Skeletal muscle cell (primary cell): Measurements from ENCODE around the gene WDR70.
"Not testable (repeated sequence)": the region's sequence is repeated elsewhere in the genome, so short reads cannot be mapped to it uniquely, and the experiment has no call there.

Experiments used
- DNase-seq: peaks from one replicate; pipeline ENCODE4 v3.0.0-alpha.2; 2010; ENCODE audit warnings: low read depth
- H3K4me3 ChIP-seq: 2 replicates; pipeline ENCODE4 v1.5.1; 2011; ENCODE audit warnings: low read depth, mild to moderate bottlenecking, control low read depth, low read length, moderate library complexity

Gene WDR70

GRCh38 chr5:37606632-37607248, 227.6 kb downstream of the WDR70 start:
- DNase-seq = no peak
- H3K4me3 ChIP-seq = no peak overlapping the region

GRCh38 chr5:37615184-37615583, 236.1 kb downstream of the WDR70 start:
- peak; percentile 87 for DNase-seq
- H3K4me3 ChIP-seq = no peak overlapping the region

GRCh38 chr5:37619353-37619752, 240.2 kb downstream of the WDR70 start:
- peak; percentile 56 for DNase-seq
- H3K4me3 ChIP-seq = no peak overlapping the region

- not testable (repeated sequence) for DNase-seq, H3K4me3 ChIP-seq
Observed at GRCh38 chr5:37622354-37622753, 243.2 kb downstream of the WDR70 start.

- no peak for DNase-seq
- no peak overlapping the region for H3K4me3 ChIP-seq
Observed at GRCh38 chr5:37626266-37626665, 247.1 kb downstream of the WDR70 start.

GRCh38 chr5:37628876-37629275, 249.8 kb downstream of the WDR70 start:
- no peak overlapping the region for H3K4me3 ChIP-seq
- DNase-seq = no peak

- no peak overlapping the region for H3K4me3 ChIP-seq
- DNase-seq = no peak
Observed at GRCh38 chr5:37631939-37632338, 252.8 kb downstream of the WDR70 start.

- DNase-seq = peak; percentile 31
- H3K4me3 ChIP-seq = no peak overlapping the region
Observed at GRCh38 chr5:37637165-37637845, 258.2 kb downstream of the WDR70 start.

GRCh38 chr5:37638897-37639296, 259.8 kb downstream of the WDR70 start:
- H3K4me3 ChIP-seq = no peak overlapping the region
- no peak for DNase-seq

- no peak for DNase-seq
- H3K4me3 ChIP-seq = no peak overlapping the region
Observed at GRCh38 chr5:37640088-37640487, 261.0 kb downstream of the WDR70 start.

GRCh38 chr5:37641933-37642332, 262.8 kb downstream of the WDR70 start:
- DNase-seq = no peak
- H3K4me3 ChIP-seq = no peak overlapping the region

- no peak for DNase-seq
- H3K4me3 ChIP-seq = no peak overlapping the region
Observed at GRCh38 chr5:37645707-37646106, 266.6 kb downstream of the WDR70 start.

- H3K4me3 ChIP-seq = not testable (repeated sequence)
Observed at GRCh38 chr5:37654566-37654965, 275.4 kb downstream of the WDR70 start.

GRCh38 chr5:37657046-37657445, 277.9 kb downstream of the WDR70 start:
- no peak overlapping the region for H3K4me3 ChIP-seq
- DNase-seq = no peak

More at GRCh38 chr5:37654566-37654965, 275.4 kb downstream of the WDR70 start:
- not testable (repeated sequence) for DNase-seq

- DNase-seq = no peak
- H3K4me3 ChIP-seq = no peak overlapping the region
Observed at GRCh38 chr5:37658440-37658839, 279.3 kb downstream of the WDR70 start.

GRCh38 chr5:37660319-37660718, 281.2 kb downstream of the WDR70 start:
- no peak for DNase-seq
- no peak overlapping the region for H3K4me3 ChIP-seq

GRCh38 chr5:37661227-37661920, 282.3 kb downstream of the WDR70 start:
- no peak for DNase-seq
- no peak overlapping the region for H3K4me3 ChIP-seq

GRCh38 chr5:37661951-37662350, 282.8 kb downstream of the WDR70 start:
- H3K4me3 ChIP-seq = no peak overlapping the region
- no peak for DNase-seq

- no peak overlapping the region for H3K4me3 ChIP-seq
- DNase-seq = no peak
Observed at GRCh38 chr5:37662362-37662761, 283.2 kb downstream of the WDR70 start.

- no peak for DNase-seq
- H3K4me3 ChIP-seq = no peak overlapping the region
Observed at GRCh38 chr5:37662789-37663485, 283.8 kb downstream of the WDR70 start.
